IMR-90 (cell line): Measurements from ENCODE around the gene KCTD11. TPM values are rescaled to one million over a fixed set of nuclear protein-coding genes. Genes with fewer than 3 reads are reported as not detected.
A peak's percentile ranks its signal among the peaks of the same experiment; 100 is the strongest.

ENCODE experiments used
- ATAC-seq: fragments of 200-7000 bp; cut with Tn5 transposase; 2 replicates; pipeline ENCODE4 v1.9.1; 2020; ENCODE audit warnings: low read depth, mild to moderate bottlenecking, moderate library complexity
- BruUV-seq: library from RNA; stranded (reverse); fragments of 400-500 nt; replicated peaks from 2 replicates; lab custom pipeline; 2021; lab: Mats Ljungman, UMichigan
- CTCF ChIA-PET: fragments of 300-600 bp; formaldehyde crosslinking; extraction: SDS; loops from one replicate; lab custom pipeline; 2021; ENCODE audit warnings: antibody characterized with exemption; lab: Yijun Ruan, JAX
- POLR2A ChIA-PET: fragments of 300-600 bp; sonication (Branson Sonifier 250); formaldehyde crosslinking; loops from one replicate; lab custom pipeline; 2022; ENCODE audit warnings: antibody characterized with exemption; ENCODE audit not compliant: unreplicated experiment; lab: Charles Lee
- DNase-seq: peaks from one replicate; pipeline ENCODE4 v3.0.0; 2013
- H2AFZ ChIP-seq: replicated peaks from 2 replicates; pipeline ENCODE3; 2013; ENCODE audit warnings: low read length, mild to moderate bottlenecking; ENCODE audit not compliant: poor library complexity
- H2AK5ac ChIP-seq: 2 replicates; pipeline ENCODE4 v1.6.1; 2013; ENCODE audit warnings: low read depth, low read length, inconsistent platforms
- H2AK9ac ChIP-seq: replicated peaks from 2 replicates; pipeline ENCODE3; 2013; ENCODE audit warnings: mild to moderate bottlenecking, low read depth, low read length, moderate library complexity; ENCODE audit not compliant: poor library complexity
- H2BK120ac ChIP-seq: 2 replicates; pipeline ENCODE4 v1.6.1; 2013; ENCODE audit warnings: low read depth, low read length, inconsistent platforms
- H2BK15ac ChIP-seq: 3 replicates; pipeline ENCODE4 v1.6.1; 2013; ENCODE audit warnings: low read depth, low read length, inconsistent platforms
- H2BK20ac ChIP-seq: 2 replicates; pipeline ENCODE4 v1.6.1; 2013; ENCODE audit warnings: low read depth, mild to moderate bottlenecking, inconsistent platforms, low read length, moderate library complexity
- H2BK5ac ChIP-seq: 2 replicates; pipeline ENCODE4 v1.6.1; 2013; ENCODE audit warnings: mild to moderate bottlenecking, low read depth, low read length, inconsistent platforms; ENCODE audit not compliant: poor library complexity, severe bottlenecking
- H3K14ac ChIP-seq: replicated peaks from 2 replicates; pipeline ENCODE4 v1.6.1; 2013; ENCODE audit warnings: low read depth, low read length, inconsistent platforms
- H3K18ac ChIP-seq: 2 replicates; pipeline ENCODE4 v1.6.1; 2013; ENCODE audit warnings: low read depth, low read length, control low read depth
- H3K23ac ChIP-seq: 2 replicates; pipeline ENCODE4 v1.6.1; 2013; ENCODE audit warnings: low read depth, low read length, inconsistent platforms
- H3K27ac ChIP-seq: 2 replicates; pipeline ENCODE4 v1.5.1; 2013; ENCODE audit warnings: mild to moderate bottlenecking, control low read depth, low read length; ENCODE audit not compliant: insufficient read depth
- H3K27me3 ChIP-seq: 2 replicates; pipeline ENCODE4 v1.6.1; 2013; ENCODE audit warnings: low read length; ENCODE audit not compliant: control insufficient read depth, insufficient read depth
- H3K36me3 ChIP-seq: 2 replicates; pipeline ENCODE4 v1.6.1; 2013; ENCODE audit warnings: low read length, mixed read lengths; ENCODE audit not compliant: control insufficient read depth, insufficient read depth
- H3K4ac ChIP-seq: 2 replicates; pipeline ENCODE4 v1.6.1; 2013; ENCODE audit warnings: low read depth, low read length, inconsistent platforms
- H3K4me1 ChIP-seq: 2 replicates; pipeline ENCODE4 v1.6.1; 2013; ENCODE audit warnings: low read length, mixed read lengths; ENCODE audit not compliant: control insufficient read depth, insufficient read depth
- H3K4me2 ChIP-seq: 2 replicates; pipeline ENCODE4 v1.6.1; 2013; ENCODE audit warnings: low read depth, mild to moderate bottlenecking, control low read depth, low read length, moderate library complexity
- H3K4me3 ChIP-seq: 2 replicates; pipeline ENCODE4 v1.5.1; 2013; ENCODE audit warnings: low read depth, mild to moderate bottlenecking, control low read depth, low read length, moderate library complexity; ENCODE audit not compliant: insufficient read depth
- H3K56ac ChIP-seq: 2 replicates; pipeline ENCODE4 v1.6.1; 2013; ENCODE audit warnings: low read length, inconsistent platforms; ENCODE audit not compliant: insufficient read depth; ENCODE audit errors: extremely low read depth
- H3K79me1 ChIP-seq, 2 experiments: 2 replicates each; pipeline ENCODE4 v1.6.1; 2013; ENCODE audit warnings: low read length in 2 of 2, inconsistent platforms in 1 of 2, low read depth in 1 of 2
- H3K9ac ChIP-seq: 2 replicates; pipeline ENCODE4 v1.6.1; 2013; ENCODE audit warnings: low read depth, low read length, control low read depth
- H3K9me1 ChIP-seq: 2 replicates; pipeline ENCODE4 v1.6.1; 2013; ENCODE audit warnings: low read length, inconsistent platforms; ENCODE audit not compliant: insufficient read depth
- H3K9me3 ChIP-seq: 2 replicates; pipeline ENCODE4 v1.6.1; 2013; ENCODE audit warnings: low read length; ENCODE audit not compliant: control insufficient read depth, insufficient read depth
- H4K20me1 ChIP-seq: 2 replicates; pipeline ENCODE4 v1.6.1; 2013; ENCODE audit warnings: low read length, inconsistent platforms; ENCODE audit not compliant: insufficient read depth
- H4K5ac ChIP-seq: 2 replicates; pipeline ENCODE4 v1.6.1; 2013; ENCODE audit warnings: mild to moderate bottlenecking, low read depth, low read length, control low read depth
- H4K8ac ChIP-seq, 2 experiments: 2 replicates each; pipeline ENCODE4 v1.6.1; 2013; ENCODE audit warnings: low read depth in 2 of 2, low read length in 2 of 2, control low read depth in 1 of 2, inconsistent platforms in 1 of 2
- H4K91ac ChIP-seq: 2 replicates; pipeline ENCODE4 v1.6.1; 2013; ENCODE audit warnings: low read depth, low read length, inconsistent platforms; ENCODE audit not compliant: insufficient read depth
- BHLHE40 ChIP-seq: fragments of 150-350 bp; IDR thresholded peaks from 2 replicates; pipeline ENCODE4 v1.6.1; 2016; ENCODE audit warnings: mild to moderate bottlenecking, low read depth, low read length
- CEBPB ChIP-seq: IDR thresholded peaks from 2 replicates; pipeline ENCODE4 v1.6.1; 2012; ENCODE audit warnings: low read depth, low read length, improper control_type of control experiment
- CHD1 ChIP-seq: IDR thresholded peaks from 2 replicates; pipeline ENCODE4 v1.6.1; 2012; ENCODE audit warnings: low read depth, low read length, improper control_type of control experiment
- FOS ChIP-seq: fragments of 150-350 bp; IDR thresholded peaks from 2 replicates; pipeline ENCODE4 v1.6.1; 2016; ENCODE audit warnings: low read depth, low read length
- MAZ ChIP-seq: IDR thresholded peaks from 2 replicates; pipeline ENCODE4 v1.6.1; 2012; ENCODE audit warnings: low read depth, mild to moderate bottlenecking, low read length, improper control_type of control experiment, moderate library complexity, borderline replicate concordance
- MXI1 ChIP-seq: IDR thresholded peaks from 2 replicates; pipeline ENCODE4 v1.6.1; 2012; ENCODE audit warnings: low read depth, mild to moderate bottlenecking, low read length, moderate library complexity, borderline replicate concordance
- NFE2L2 ChIP-seq: fragments of 150-350 bp; IDR thresholded peaks from 2 replicates; pipeline ENCODE4 v1.6.1; 2016; ENCODE audit warnings: low read depth, mild to moderate bottlenecking, low read length
- POLR2A ChIP-seq: IDR thresholded peaks from 2 replicates; pipeline ENCODE4 v1.6.1; 2012; ENCODE audit warnings: mild to moderate bottlenecking, low read depth, low read length
- RAD21 ChIP-seq: IDR thresholded peaks from 2 replicates; pipeline ENCODE4 v1.6.1; 2012; ENCODE audit warnings: low read length, improper control_type of control experiment
- RCOR1 ChIP-seq: IDR thresholded peaks from 2 replicates; pipeline ENCODE4 v1.6.1; 2012; ENCODE audit warnings: mild to moderate bottlenecking, low read length, improper control_type of control experiment; ENCODE audit not compliant: insufficient replicate concordance
- RFX5 ChIP-seq: IDR thresholded peaks from 2 replicates; pipeline ENCODE4 v1.8.0; 2012; ENCODE audit warnings: low read depth, mild to moderate bottlenecking, low read length, moderate library complexity
- SMC3 ChIP-seq: fragments of 150-350 bp; IDR thresholded peaks from 2 replicates; pipeline ENCODE4 v1.6.1; 2016; ENCODE audit warnings: low read depth, mild to moderate bottlenecking, antibody characterized with exemption, low read length, moderate library complexity
- WGBS, 2 experiments: methylation state at CpG; one replicate each; pipeline versions ENCODE4 v1.1.5 to v1.1.7; 2013; ENCODE audit warnings: missing lambda C conversion rate in 2 of 2; ENCODE audit not compliant: insufficient read length in 1 of 2; ENCODE audit errors: extremely low coverage in 2 of 2; 5-methylcytosine and 5-hydroxymethylcytosine counted together
- dilution Hi-C: fragments of 300-500 bp; cut with HindIII; formaldehyde crosslinking; loops from one replicate; pipeline ENCODE4 v1.14.3; 2018; ENCODE audit warnings: low sequenced_read_pairs; ENCODE audit not compliant: unreplicated experiment
- in situ Hi-C: fragments of 300-500 bp; cut with MboI; formaldehyde crosslinking; loops from 3 replicates; pipeline ENCODE4 v1.14.3; 2019; ENCODE audit warnings: low sequenced_read_pairs, inconsistent platforms, mixed read lengths
- intact Hi-C: fragments of 100-400 bp; cut with micrococcal nuclease; formaldehyde crosslinking; loops from 2 replicates; pipeline ENCODE4 v1.10.0; 2022
- polyA plus RNA-seq, 3 experiments: library from polyadenylated mRNA; depleted of rRNA; stranded (reverse); fragments of >200 nt; gene quantifications; 2 replicates each; pipeline ENCODE4 v1.2.3, GENCODE V29; 2012; ENCODE audit warnings: low replicate concordance in 1 of 3
- total RNA-seq: library from RNA; depleted of rRNA; stranded (reverse); fragments of >200 nt; gene quantifications from 2 replicates; pipeline ENCODE4 v1.2.3, GENCODE V29; 2012
- TF ChIP-seq, protein P1 (sequence below): fragments of 150-350 bp; IDR thresholded peaks from 2 replicates; pipeline ENCODE4 v1.6.1; 2016; ENCODE audit warnings: low read depth, mild to moderate bottlenecking, low read length, moderate library complexity, borderline replicate concordance
- TF ChIP-seq, protein P2 (sequence below): conservative IDR thresholded peaks from 2 replicates; pipeline ENCODE4 v1.5.1; 2012; ENCODE audit warnings: mild to moderate bottlenecking, low read depth, low read length, improper control_type of control experiment

The KCTD11 gene
- total and polyA plus RNA-seq, 2 of the 4 experiments (the other 2 are of a cell fraction): 10.8 to 16.4 TPM

DNA sequence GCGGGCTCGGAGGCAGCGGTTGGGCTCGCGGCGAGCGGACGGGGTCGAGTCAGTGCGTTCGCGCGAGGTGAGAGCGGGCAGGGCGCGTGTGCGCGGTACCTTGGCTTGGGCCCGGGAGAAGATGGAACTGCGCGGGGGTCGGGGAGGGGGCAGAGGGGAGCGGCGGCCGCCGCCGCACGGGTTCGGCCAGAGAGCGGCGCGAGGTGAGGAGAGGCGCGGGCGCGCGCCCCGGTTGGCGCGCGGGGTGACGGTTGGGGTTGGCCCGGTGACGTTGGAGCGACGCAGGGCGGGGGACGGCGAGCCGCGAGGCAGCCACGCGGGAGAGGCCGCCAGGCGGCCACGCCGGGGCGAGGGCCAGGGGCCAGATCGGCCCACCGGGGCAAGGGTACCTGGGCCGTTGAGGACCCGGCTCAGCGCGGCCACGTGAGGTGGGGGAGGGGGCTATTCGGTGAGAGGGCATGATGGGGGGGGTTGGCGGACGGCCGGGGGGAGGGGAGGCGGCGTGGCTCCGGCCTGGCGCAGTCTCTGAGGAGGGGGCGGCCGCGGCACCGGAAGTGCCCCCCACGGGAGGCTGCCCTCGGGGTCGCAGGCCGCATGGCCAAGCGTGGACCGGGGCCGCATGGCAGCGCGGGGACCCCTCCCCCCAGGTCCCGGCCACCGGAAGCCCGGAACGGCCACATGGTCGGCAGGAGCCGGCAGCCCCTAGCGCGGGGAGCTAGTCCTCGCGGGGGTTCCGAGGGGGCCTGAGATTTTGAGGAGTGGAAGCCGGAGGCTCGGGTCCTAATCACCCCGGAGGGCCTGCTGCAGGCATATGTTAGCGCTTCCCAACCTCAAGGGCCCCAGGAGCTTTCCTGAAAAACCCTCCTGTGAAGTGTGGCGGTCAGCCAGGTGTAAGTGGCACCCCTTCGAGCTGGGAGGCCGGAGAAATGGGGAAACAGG is 44.0 kb upstream of the KCTD11 start:
- dilution Hi-C loops (no loop called here), intact Hi-C loops (no loop called here), in situ Hi-C loops (loop anchor here (10.0 kb wide), 1 partner anchor 263 kb away; the partner anchor contains the start of gene SLC16A11)
- H3K27ac ChIP-seq: peak overlapping the region; percentile 74
- no peak overlapping the region for H4K5ac ChIP-seq
- H3K79me1 ChIP-seq: peaks cover 13 to 41% of the 10 kb centered on the region in 2 experiments; a peak in 3 of 4 replicates
- H3K14ac ChIP-seq: peak overlapping the region; percentile 50
- H3K56ac ChIP-seq: peak overlapping the region; percentile 76
- H4K20me1 ChIP-seq: peaks cover 46% of the 10 kb centered on the region
- peak overlapping the region in 1 of 2 experiments; percentile 69; a peak in 1 of 4 replicates for H4K8ac ChIP-seq
- peak overlapping the region; percentile 77 for H3K9ac ChIP-seq
- H2BK20ac ChIP-seq: no peak overlapping the region
- ChIA-PET POLR2A (no interaction called here), CTCF (no interaction called here)
- no peak overlapping the region for H2BK15ac ChIP-seq
- H4K91ac ChIP-seq: peak overlapping the region; percentile 54
- peaks cover 9% of the 10 kb centered on the region for H3K9me1 ChIP-seq
- ATAC-seq (peak; percentile 13), DNase-seq (peak; percentile 34)
- peak overlapping the region; percentile 78; the same call in 1 of the 2 replicates for H3K23ac ChIP-seq
- H3K4me2 ChIP-seq: peak overlapping the region; percentile 98
- no peak overlapping the region; the same call in 1 of the 2 replicates for H3K18ac ChIP-seq
- H3K4me1 ChIP-seq: no peaks in the 10 kb centered on the region; the same call in 1 of the 2 replicates
- H3K4me3 ChIP-seq: peak overlapping the region; percentile 68
- H2BK5ac ChIP-seq: peak overlapping the region; percentile 87
- H3K27me3 ChIP-seq: no peaks in the 10 kb centered on the region
- BruUV-seq: no TSS peak
- H3K36me3 ChIP-seq: peaks cover 23% of the 10 kb centered on the region
- H2BK120ac ChIP-seq: 0 out of 2 replicates have a peak overlapping the region, but pooled peaks have one; percentile 1
- H2AK5ac ChIP-seq: peak overlapping the region; percentile 87; the same call in 1 of the 2 replicates
- peak overlapping the region; percentile 99 for H2AK9ac ChIP-seq
- 1% methylated on average over 34 of the region's 104 CpGs; no CpG with 5 or more reads in 1 of the 2 experiments for WGBS, 2 experiments
- H2AFZ ChIP-seq: peak overlapping the region; percentile 85
- H3K4ac ChIP-seq: peak overlapping the region; percentile 78
- no peaks in the 10 kb centered on the region for H3K9me3 ChIP-seq
- TF ChIP-seq, protein P1, sequence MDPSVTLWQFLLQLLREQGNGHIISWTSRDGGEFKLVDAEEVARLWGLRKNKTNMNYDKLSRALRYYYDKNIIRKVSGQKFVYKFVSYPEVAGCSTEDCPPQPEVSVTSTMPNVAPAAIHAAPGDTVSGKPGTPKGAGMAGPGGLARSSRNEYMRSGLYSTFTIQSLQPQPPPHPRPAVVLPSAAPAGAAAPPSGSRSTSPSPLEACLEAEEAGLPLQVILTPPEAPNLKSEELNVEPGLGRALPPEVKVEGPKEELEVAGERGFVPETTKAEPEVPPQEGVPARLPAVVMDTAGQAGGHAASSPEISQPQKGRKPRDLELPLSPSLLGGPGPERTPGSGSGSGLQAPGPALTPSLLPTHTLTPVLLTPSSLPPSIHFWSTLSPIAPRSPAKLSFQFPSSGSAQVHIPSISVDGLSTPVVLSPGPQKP: no peak
- TF ChIP-seq MXI1: peak; percentile 71
- TF ChIP-seq, protein P2, sequence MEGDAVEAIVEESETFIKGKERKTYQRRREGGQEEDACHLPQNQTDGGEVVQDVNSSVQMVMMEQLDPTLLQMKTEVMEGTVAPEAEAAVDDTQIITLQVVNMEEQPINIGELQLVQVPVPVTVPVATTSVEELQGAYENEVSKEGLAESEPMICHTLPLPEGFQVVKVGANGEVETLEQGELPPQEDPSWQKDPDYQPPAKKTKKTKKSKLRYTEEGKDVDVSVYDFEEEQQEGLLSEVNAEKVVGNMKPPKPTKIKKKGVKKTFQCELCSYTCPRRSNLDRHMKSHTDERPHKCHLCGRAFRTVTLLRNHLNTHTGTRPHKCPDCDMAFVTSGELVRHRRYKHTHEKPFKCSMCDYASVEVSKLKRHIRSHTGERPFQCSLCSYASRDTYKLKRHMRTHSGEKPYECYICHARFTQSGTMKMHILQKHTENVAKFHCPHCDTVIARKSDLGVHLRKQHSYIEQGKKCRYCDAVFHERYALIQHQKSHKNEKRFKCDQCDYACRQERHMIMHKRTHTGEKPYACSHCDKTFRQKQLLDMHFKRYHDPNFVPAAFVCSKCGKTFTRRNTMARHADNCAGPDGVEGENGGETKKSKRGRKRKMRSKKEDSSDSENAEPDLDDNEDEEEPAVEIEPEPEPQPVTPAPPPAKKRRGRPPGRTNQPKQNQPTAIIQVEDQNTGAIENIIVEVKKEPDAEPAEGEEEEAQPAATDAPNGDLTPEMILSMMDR: no peak
- no peak for TF ChIP-seq RCOR1
- TF ChIP-seq CEBPB: no peak
- peak; percentile 6; the same call in 1 of the 2 replicates for TF ChIP-seq MAZ
- TF ChIP-seq POLR2A: no peak; the same call in 1 of the 2 replicates
- TF ChIP-seq SMC3: no peak
- TF ChIP-seq NFE2L2: no peak
- no peak for TF ChIP-seq CHD1
- no peak for TF ChIP-seq BHLHE40
- no peak for TF ChIP-seq RAD21
- no peak for TF ChIP-seq FOS
- TF ChIP-seq RFX5: no peak
